Measurements from ENCODE around the gene EMC9. TPM values are rescaled to one million over a fixed set of nuclear protein-coding genes. Genes with fewer than 3 reads are reported as not detected.

Gene EMC9
- polyA plus RNA-seq, 1 of the 3 experiments (the other 2 are of a cell fraction), result 19.3 TPM

DNA sequence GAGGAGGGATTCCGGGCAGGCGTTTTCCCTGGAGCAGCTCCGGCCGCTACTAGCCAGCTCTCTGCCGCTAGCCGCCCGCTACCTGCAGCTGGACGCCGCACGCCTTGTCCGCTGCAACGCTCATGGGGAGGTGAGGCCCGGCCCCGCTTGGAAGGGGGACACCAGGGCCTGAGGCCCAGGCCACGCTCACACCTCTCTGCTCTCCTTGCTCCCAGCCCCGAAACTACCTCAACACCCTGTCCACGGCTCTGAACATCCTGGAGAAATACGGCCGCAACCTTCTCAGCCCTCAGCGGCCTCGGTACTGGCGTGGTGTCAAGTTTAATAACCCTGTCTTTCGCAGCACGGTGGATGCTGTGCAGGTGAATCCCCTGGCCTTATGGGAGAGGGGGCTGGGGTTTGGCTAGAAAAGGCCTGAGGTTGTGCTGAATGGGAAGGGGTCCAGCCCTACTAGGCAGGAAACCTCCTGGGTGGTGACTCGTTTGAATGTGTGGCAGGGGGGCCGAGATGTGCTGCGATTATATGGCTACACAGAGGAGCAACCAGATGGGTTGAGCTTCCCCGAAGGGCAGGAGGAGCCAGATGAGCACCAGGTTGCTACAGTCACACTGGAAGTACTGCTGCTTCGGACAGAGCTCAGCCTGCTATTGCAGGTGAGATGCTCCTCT lies 6.5 kb upstream of the EMC9 start:
- H3K9me2 ChIP-seq, result no peaks in the 10 kb centered on the region
- peak overlapping the region; percentile 93 to 98 for H3K4me3 ChIP-seq (ENCODE audit: low read depth in 2 of 2, low read length in 1 of 2)
- CTCF ChIA-PET, result interaction anchor here (1.9 to 4.6 kb wide), 2 partner anchors 13 to 39 kb away, joined by 6 to 38 read pairs; partner anchors contain the start of gene IRF9
- H3K9ac ChIP-seq, result peak overlapping the region; percentile 79
- POLR2A ChIA-PET, result interaction anchor here (1.9 to 3.9 kb wide), 4 partner anchors 12 to 41 kb away, joined by 4 to 50 read pairs (median 18); partner anchors contain the start of genes DCAF11, IPO4, IRF9 and NRL
- peak overlapping the region; percentile 83 for H3K4me2 ChIP-seq
- H3K27me3 ChIP-seq (ENCODE audit: insufficient read depth), result no peaks in the 10 kb centered on the region
- 4% methylated on average over 10 of the region's 29 CpGs for WGBS (ENCODE audit: low lambda C conversion rate)
- TF ChIP-seq SMC3 (IDR thresholded peaks at IDR 0.05; ENCODE audit: low read depth, low read length) (no peak), MXI1 (IDR thresholded peaks at IDR 0.05; ENCODE audit: low read depth, low read length) (0 out of 2 replicates have a peak, but pooled peaks have one; percentile 8), MAX (IDR thresholded peaks at IDR 0.05; ENCODE audit: low read depth) (0 out of 2 replicates have a peak, but pooled peaks have one; percentile 7)
- no peak for DNase-seq
- H3K27ac ChIP-seq (ENCODE audit: low read depth in 2 of 2, low read length in 1 of 2), result peak overlapping the region; percentile 29 to 75; a peak in 2 of 4 replicates
- peaks cover 52% of the 10 kb centered on the region for H3K79me2 ChIP-seq (ENCODE audit: insufficient read depth)
- H3K4me1 ChIP-seq (ENCODE audit: control insufficient read depth in 1 of 2, insufficient read depth in 2 of 2, low read depth in 1 of 2, low read length in 1 of 2), result peaks cover 11 to 20% of the 10 kb centered on the region in 2 experiments
- peaks cover 36 to 52% of the 10 kb centered on the region in 2 experiments for H3K36me3 ChIP-seq (replicated peaks in 1 of 2; ENCODE audit: control insufficient read depth in 1 of 2, insufficient read depth in 2 of 2, low read length in 1 of 2)
- H3K9me3 ChIP-seq, result no peaks in the 10 kb centered on the region
- H3F3A ChIP-seq (replicated peaks; ENCODE audit: insufficient read depth), result peaks cover 6% of the 10 kb centered on the region
- peaks cover 10% of the 10 kb centered on the region; the same call in 1 of the 2 replicates for H4K20me1 ChIP-seq (ENCODE audit: insufficient read depth)
- H2AFZ ChIP-seq (ENCODE audit: low read depth), result no peak overlapping the region

GRCh38 chr14:24146978-24147760 lies 5.8 kb upstream of the EMC9 start, which contains the start of gene RNF31:
TSS of gene RNF31 (plus strand) at chr14:24147498. CDS start at chr14:24147699, 201 bp downstream.
- CTCF ChIA-PET, result interaction anchor here (0.9 to 4.6 kb wide), 7 partner anchors 9 to 89 kb away, joined by 3 to 38 read pairs (median 6); partner anchors contain the start of genes IRF9, PCK2 and PSME1
- peak; percentile 96 for DNase-seq
- Histone ChIP-seq H3K9me3 (no peaks in the 10 kb centered on the region), H3K27ac (ENCODE audit: low read depth in 2 of 2, low read length in 1 of 2) (peak within 1 kb of the TSS; percentile 92 to 97), H3F3A (replicated peaks; ENCODE audit: insufficient read depth) (peaks cover 12% of the 10 kb centered on the region), H4K20me1 (ENCODE audit: insufficient read depth) (peaks cover 10% of the 10 kb centered on the region; the same call in 1 of the 2 replicates), H3K9me2 (no peaks in the 10 kb centered on the region), H3K27me3 (ENCODE audit: insufficient read depth) (no peaks in the 10 kb centered on the region), H3K4me3 (ENCODE audit: low read depth in 2 of 2, low read length in 1 of 2) (peak within 1 kb of the TSS; percentile 93 to 98), H3K4me1 (ENCODE audit: control insufficient read depth in 1 of 2, insufficient read depth in 2 of 2, low read depth in 1 of 2, low read length in 1 of 2) (peaks cover 11 to 22% of the 10 kb centered on the region in 2 experiments), H3K4me2 (peak within 1 kb of the TSS; percentile 83), H2AFZ (ENCODE audit: low read depth) (peak within 1 kb of the TSS; percentile 92), H3K9ac (peak within 1 kb of the TSS; percentile 79), H3K79me2 (ENCODE audit: insufficient read depth) (peaks cover 58% of the 10 kb centered on the region), H3K36me3 (replicated peaks in 1 of 2; ENCODE audit: control insufficient read depth in 1 of 2, insufficient read depth in 2 of 2, low read length in 1 of 2) (peaks cover 29 to 54% of the 10 kb centered on the region in 2 experiments)
- POLR2A ChIA-PET, result interaction anchor here (0.7 to 3.9 kb wide), 14 partner anchors 9 to 95 kb away, joined by 3 to 50 read pairs (median 7); partner anchors contain the start of genes CHMP4A, DCAF11, IPO4 and IRF9
- WGBS (ENCODE audit: low lambda C conversion rate), result 1% methylated on average over 34 of the region's 57 CpGs
- TF ChIP-seq ELF1 (IDR thresholded peaks at IDR 0.05), result peak; percentile 32; the same call in 1 of the 2 replicates
- no peak for TF ChIP-seq NRF1 (IDR thresholded peaks at IDR 0.05; ENCODE audit: low read depth, low read length)
- no peak for TF ChIP-seq IRF3 (IDR thresholded peaks at IDR 0.05; ENCODE audit: low read depth, low read length)
- TF ChIP-seq, protein P1, sequence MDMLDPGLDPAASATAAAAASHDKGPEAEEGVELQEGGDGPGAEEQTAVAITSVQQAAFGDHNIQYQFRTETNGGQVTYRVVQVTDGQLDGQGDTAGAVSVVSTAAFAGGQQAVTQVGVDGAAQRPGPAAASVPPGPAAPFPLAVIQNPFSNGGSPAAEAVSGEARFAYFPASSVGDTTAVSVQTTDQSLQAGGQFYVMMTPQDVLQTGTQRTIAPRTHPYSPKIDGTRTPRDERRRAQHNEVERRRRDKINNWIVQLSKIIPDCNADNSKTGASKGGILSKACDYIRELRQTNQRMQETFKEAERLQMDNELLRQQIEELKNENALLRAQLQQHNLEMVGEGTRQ (IDR thresholded peaks at IDR 0.05; ENCODE audit: borderline replicate concordance, low read depth, low read length), result no peak
- no peak for TF ChIP-seq TEAD4 (IDR thresholded peaks at IDR 0.05; ENCODE audit: borderline replicate concordance, insufficient read depth)
- TF ChIP-seq FOXM1 (IDR thresholded peaks at IDR 0.05; ENCODE audit: low read depth), result no peak
- TF ChIP-seq, protein P2, sequence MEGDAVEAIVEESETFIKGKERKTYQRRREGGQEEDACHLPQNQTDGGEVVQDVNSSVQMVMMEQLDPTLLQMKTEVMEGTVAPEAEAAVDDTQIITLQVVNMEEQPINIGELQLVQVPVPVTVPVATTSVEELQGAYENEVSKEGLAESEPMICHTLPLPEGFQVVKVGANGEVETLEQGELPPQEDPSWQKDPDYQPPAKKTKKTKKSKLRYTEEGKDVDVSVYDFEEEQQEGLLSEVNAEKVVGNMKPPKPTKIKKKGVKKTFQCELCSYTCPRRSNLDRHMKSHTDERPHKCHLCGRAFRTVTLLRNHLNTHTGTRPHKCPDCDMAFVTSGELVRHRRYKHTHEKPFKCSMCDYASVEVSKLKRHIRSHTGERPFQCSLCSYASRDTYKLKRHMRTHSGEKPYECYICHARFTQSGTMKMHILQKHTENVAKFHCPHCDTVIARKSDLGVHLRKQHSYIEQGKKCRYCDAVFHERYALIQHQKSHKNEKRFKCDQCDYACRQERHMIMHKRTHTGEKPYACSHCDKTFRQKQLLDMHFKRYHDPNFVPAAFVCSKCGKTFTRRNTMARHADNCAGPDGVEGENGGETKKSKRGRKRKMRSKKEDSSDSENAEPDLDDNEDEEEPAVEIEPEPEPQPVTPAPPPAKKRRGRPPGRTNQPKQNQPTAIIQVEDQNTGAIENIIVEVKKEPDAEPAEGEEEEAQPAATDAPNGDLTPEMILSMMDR (IDR thresholded peaks at IDR 0.05), result no peak
- TF ChIP-seq RCOR1 (IDR thresholded peaks at IDR 0.05; ENCODE audit: low read length), result no peak
- TF ChIP-seq, protein P3, sequence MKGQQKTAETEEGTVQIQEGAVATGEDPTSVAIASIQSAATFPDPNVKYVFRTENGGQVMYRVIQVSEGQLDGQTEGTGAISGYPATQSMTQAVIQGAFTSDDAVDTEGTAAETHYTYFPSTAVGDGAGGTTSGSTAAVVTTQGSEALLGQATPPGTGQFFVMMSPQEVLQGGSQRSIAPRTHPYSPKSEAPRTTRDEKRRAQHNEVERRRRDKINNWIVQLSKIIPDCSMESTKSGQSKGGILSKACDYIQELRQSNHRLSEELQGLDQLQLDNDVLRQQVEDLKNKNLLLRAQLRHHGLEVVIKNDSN (IDR thresholded peaks at IDR 0.05; ENCODE audit: borderline replicate concordance, low read depth), result no peak
- TF ChIP-seq ZBTB33 (IDR thresholded peaks at IDR 0.05; ENCODE audit: borderline replicate concordance, low read depth), result no peak
- no peak for TF ChIP-seq CHD2 (IDR thresholded peaks at IDR 0.05; ENCODE audit: low read length, partially characterized antibody)
- no peak for TF ChIP-seq RAD21 (IDR thresholded peaks at IDR 0.05; ENCODE audit: low read length)
- no peak for TF ChIP-seq JUND (IDR thresholded peaks at IDR 0.05)
